Tibial nerve (tissue), 4 donors: ENCODE measurements around the gene DPP3.

Source experiments
- EP300 ChIP-seq, 2 donors: sonication (generic); formaldehyde crosslinking; IDR thresholded peaks; one replicate each; pipeline ENCODE4 v1.6.1; 2017; ENCODE audit warnings: antibody characterized with exemption in 2 of 2, mild to moderate bottlenecking in 1 of 2
- POLR2A ChIP-seq, 2 donors: fragments of 450-650 bp; IDR thresholded peaks; one replicate each; pipeline ENCODE4 v1.6.1; 2017; ENCODE audit warnings: antibody characterized with exemption in 2 of 2, mild to moderate bottlenecking in 2 of 2, moderate library complexity in 2 of 2
- TF ChIP-seq, protein P1 (sequence below), 5 experiments: fragments of 200-600 bp in 3 of 5; fragments of 450-650 bp in 2 of 5; sonication (generic) in 3 of 5; IDR thresholded peaks; one replicate each; pipeline ENCODE4 v1.5.1; 2016 to 2019; ENCODE audit warnings: antibody characterized with exemption in 5 of 5, mild to moderate bottlenecking in 3 of 5, moderate library complexity in 2 of 5

DNA sequence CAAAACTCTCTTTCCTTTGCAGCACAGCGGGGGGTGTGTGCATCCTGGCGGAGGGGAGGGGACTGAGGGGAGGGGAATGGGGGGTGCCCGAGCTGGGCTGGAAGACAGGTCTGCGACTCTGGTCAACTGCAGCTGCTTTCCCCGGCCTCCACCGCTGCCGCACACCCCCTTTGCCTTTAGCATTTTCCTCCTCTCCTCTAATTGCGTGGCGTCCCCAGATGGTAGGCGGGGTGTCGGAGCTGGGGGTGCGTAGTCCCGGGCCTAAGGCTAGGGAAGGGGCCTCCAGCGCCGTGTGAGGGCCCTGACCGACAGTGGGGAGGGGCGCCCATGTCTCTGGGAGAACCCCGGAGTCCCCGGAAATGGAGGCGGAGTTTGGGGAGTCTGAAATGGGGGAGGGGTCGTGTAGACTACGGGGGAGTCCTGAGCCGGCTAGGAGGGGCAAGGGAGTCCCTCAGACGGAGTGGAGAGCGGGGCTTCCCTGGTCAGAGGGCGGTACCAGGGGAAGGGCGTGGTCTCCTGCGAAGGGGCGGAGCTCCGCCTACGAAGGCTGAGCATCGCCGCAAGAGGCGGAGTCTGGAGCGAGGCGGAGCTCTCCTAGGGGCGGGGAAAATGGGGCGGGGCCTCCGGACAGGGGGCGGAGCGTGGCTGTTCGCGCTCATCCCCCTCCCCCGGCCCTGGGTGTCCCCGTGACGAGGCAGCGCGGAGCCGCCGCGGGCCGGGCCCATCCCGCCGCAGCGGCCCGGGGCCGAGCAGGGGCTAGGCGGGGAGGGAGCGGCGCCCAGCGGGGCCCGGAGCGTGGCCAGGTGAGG, 13.8 kb upstream of the DPP3 start, which contains the start of gene PELI3:
- TF ChIP-seq, protein P1, sequence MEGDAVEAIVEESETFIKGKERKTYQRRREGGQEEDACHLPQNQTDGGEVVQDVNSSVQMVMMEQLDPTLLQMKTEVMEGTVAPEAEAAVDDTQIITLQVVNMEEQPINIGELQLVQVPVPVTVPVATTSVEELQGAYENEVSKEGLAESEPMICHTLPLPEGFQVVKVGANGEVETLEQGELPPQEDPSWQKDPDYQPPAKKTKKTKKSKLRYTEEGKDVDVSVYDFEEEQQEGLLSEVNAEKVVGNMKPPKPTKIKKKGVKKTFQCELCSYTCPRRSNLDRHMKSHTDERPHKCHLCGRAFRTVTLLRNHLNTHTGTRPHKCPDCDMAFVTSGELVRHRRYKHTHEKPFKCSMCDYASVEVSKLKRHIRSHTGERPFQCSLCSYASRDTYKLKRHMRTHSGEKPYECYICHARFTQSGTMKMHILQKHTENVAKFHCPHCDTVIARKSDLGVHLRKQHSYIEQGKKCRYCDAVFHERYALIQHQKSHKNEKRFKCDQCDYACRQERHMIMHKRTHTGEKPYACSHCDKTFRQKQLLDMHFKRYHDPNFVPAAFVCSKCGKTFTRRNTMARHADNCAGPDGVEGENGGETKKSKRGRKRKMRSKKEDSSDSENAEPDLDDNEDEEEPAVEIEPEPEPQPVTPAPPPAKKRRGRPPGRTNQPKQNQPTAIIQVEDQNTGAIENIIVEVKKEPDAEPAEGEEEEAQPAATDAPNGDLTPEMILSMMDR (IDR thresholded peaks at IDR 0.05): no peak
- peak in 1 of 2 donors; percentile 37 for TF ChIP-seq POLR2A (IDR thresholded peaks at IDR 0.05)
- peak in 1 of 2 donors; percentile 40 for TF ChIP-seq EP300 (IDR thresholded peaks at IDR 0.05)
